ENCODE data around the gene MICAL1. TPM values are rescaled to one million over a fixed set of nuclear protein-coding genes. Genes with fewer than 3 reads are reported as not detected.
A peak's percentile ranks its signal among the peaks of the same experiment; 100 is the strongest.

Gene MICAL1
- total RNA-seq, 4 donors from 2014 or later, result 45.4 to 91.0 (median 70.3) TPM

DNA sequence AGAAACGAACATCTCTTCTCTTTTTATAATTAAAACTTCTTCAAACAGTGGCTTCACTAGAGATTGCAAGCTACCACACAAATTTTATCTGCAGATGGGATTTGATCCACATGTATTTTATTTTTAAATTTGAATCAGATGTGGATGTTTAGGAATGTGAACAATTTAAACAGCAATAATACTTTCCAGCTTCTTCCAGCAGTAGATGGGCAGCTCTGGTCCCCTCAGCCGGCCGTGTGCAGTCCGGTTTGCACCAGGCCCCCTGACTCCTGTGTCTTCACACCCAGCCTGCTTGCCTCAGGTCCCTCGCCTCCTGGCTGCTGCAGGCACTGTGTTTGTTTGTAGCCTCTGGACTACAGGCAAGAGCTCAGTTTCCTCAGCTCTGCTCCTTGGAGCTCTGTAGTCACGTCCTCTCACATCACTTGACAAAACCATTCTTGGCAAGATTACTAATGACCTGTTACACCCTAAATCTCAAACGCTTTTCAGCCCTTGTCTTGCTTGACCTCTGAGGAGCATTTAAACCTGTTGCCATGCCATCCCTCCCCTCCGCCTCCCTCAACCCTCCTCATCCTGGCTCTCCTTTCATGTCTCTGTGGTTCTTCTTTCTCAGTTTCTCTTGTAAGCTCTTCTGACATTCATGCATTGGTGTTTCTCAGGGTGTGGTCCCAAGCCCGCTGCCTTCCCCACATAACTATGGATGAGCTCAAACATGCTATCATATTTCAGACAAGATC is 40.6 kb upstream of the MICAL1 start:
- Histone ChIP-seq H3K4me3 (no peak overlapping the region), H3K27me3 (no peaks in the 10 kb centered on the region), H3K4me1 (peaks cover 0 to 10% (median 0%) of the 10 kb centered on the region in 4 donors), H3K27ac (peak overlapping the region in 2 of 4 donors; percentile 8 to 42), H3K9me3 (no peaks in the 10 kb centered on the region), H3K36me3 (no peaks in the 10 kb centered on the region)
- WGBS, 2 donors, result 64 to 65% methylated on average over 9 of the region's 9 CpGs
- TF ChIP-seq POLR2A (IDR thresholded peaks at IDR 0.05), result no peak
- TF ChIP-seq, protein P1, sequence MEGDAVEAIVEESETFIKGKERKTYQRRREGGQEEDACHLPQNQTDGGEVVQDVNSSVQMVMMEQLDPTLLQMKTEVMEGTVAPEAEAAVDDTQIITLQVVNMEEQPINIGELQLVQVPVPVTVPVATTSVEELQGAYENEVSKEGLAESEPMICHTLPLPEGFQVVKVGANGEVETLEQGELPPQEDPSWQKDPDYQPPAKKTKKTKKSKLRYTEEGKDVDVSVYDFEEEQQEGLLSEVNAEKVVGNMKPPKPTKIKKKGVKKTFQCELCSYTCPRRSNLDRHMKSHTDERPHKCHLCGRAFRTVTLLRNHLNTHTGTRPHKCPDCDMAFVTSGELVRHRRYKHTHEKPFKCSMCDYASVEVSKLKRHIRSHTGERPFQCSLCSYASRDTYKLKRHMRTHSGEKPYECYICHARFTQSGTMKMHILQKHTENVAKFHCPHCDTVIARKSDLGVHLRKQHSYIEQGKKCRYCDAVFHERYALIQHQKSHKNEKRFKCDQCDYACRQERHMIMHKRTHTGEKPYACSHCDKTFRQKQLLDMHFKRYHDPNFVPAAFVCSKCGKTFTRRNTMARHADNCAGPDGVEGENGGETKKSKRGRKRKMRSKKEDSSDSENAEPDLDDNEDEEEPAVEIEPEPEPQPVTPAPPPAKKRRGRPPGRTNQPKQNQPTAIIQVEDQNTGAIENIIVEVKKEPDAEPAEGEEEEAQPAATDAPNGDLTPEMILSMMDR (IDR thresholded peaks at IDR 0.05), result no peak
- no peak for TF ChIP-seq EP300 (IDR thresholded peaks at IDR 0.05)
- no peak for DNase-seq (ENCODE audit: low spot score in 2 of 2)

DNA sequence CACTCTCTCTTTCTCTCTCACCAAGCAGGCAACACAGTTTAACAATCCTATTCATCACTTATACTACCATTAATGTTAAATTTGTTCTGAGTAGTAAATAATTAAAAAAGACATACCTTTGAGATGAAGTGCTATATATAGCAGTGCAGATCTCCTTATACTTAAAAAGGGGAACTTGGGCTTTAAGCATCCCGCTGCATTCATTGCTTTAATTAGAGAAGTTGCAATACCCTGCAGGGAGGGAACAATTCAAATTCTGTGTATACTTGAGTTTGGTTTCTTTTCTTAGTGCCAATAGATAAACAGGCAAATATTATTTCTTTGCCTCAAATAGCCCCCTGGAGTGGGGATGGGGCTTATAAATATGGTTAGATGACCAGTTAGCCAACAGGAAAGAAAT is 38.3 kb upstream of the MICAL1 start:
- no peak overlapping the region for H3K4me3 ChIP-seq
- H3K27me3 ChIP-seq, result no peaks in the 10 kb centered on the region
- 84 to 86% methylated on average over 1 of the region's 1 CpG for WGBS, 2 donors
- DNase-seq (ENCODE audit: low spot score in 2 of 2), result no peak
- H3K9me3 ChIP-seq, result no peaks in the 10 kb centered on the region
- H3K4me1 ChIP-seq, result peaks cover 0 to 10% (median 0%) of the 10 kb centered on the region in 4 donors
- no peak overlapping the region for H3K27ac ChIP-seq
- TF ChIP-seq EP300 (IDR thresholded peaks at IDR 0.05) (no peak), POLR2A (IDR thresholded peaks at IDR 0.05) (no peak)
- TF ChIP-seq, protein P1 (IDR thresholded peaks at IDR 0.05), result no peak
- no peaks in the 10 kb centered on the region for H3K36me3 ChIP-seq

DNA sequence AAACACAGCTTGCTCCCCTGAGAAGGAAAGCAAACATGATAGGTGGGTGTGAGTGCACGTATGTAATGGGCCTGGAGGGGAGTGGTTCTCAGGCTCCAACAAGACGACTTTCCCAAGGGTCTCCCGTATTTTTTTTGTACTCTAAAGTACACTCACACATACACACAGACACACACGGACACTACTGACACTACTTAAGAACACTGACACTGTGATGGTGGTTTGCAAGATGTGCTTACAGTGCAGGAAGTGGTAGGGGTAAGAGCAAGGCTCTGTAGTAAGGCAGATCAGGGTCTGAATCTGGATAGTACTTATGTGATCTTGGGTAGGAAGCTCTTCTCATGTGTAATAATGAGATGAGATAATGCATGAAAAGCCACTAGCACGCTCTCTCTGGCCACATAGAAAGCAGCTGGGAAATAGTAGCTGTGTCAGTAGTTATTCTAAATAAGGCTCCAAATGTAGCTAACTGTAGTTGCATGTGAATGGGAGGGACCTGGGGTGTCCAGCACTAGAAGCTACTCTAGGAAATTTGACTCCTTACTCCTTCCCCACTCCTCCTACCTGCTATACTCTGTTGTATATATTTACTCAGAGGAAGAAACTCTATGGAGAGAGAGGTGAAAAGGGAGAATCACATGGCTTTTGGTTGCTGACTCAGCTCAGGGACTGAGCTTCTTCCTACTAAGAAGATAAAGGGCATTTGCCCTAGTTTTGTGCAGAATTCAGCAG is 35.8 kb upstream of the MICAL1 start:
- H3K9me3 ChIP-seq, result no peaks in the 10 kb centered on the region
- TF ChIP-seq, protein P1 (IDR thresholded peaks at IDR 0.05), result no peak
- TF ChIP-seq EP300 (IDR thresholded peaks at IDR 0.05) (no peak), POLR2A (IDR thresholded peaks at IDR 0.05) (no peak)
- peaks cover 0 to 9% (median 0%) of the 10 kb centered on the region in 4 donors for H3K4me1 ChIP-seq
- H3K27me3 ChIP-seq, result no peaks in the 10 kb centered on the region
- no peaks in the 10 kb centered on the region for H3K36me3 ChIP-seq
- H3K27ac ChIP-seq, result peak overlapping the region in 2 of 4 donors; percentile 14 to 16
- H3K4me3 ChIP-seq, result no peak overlapping the region
- 42 to 48% methylated on average over 5 of the region's 5 CpGs for WGBS, 2 donors
- no peak for DNase-seq (ENCODE audit: low spot score in 2 of 2)

DNA sequence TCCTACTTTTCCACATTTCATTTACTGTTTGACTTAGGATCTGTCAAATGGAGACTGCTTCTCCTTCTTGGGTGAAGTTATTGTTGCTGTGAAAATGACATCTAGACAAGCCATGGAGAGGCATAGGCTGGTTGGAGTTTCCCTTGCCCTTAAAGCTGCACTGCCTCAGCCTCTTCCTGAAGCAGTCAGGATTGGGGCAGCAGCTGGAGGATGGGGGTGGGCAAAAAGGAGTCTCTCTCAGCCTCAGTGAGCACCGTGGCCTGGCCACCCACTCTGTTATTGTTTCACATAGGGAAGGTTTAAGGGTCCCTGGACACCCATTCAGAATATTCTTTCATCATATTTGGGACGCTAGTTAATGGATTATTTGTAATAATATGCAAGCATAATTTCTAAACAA is 35.1 kb upstream of the MICAL1 start:
- WGBS, 2 donors, result 28 to 37% methylated on average over 2 of the region's 2 CpGs
- no peak for DNase-seq (ENCODE audit: low spot score in 2 of 2)
- Histone ChIP-seq H3K4me3 (no peak overlapping the region), H3K4me1 (peaks cover 0 to 3% (median 0%) of the 10 kb centered on the region in 4 donors), H3K9me3 (no peaks in the 10 kb centered on the region), H3K27me3 (no peaks in the 10 kb centered on the region), H3K27ac (peak overlapping the region in 1 of 4 donors; percentile 16), H3K36me3 (no peaks in the 10 kb centered on the region)
- TF ChIP-seq POLR2A (IDR thresholded peaks at IDR 0.05) (no peak), EP300 (IDR thresholded peaks at IDR 0.05) (no peak)
- TF ChIP-seq, protein P1 (IDR thresholded peaks at IDR 0.05), result no peak

DNA sequence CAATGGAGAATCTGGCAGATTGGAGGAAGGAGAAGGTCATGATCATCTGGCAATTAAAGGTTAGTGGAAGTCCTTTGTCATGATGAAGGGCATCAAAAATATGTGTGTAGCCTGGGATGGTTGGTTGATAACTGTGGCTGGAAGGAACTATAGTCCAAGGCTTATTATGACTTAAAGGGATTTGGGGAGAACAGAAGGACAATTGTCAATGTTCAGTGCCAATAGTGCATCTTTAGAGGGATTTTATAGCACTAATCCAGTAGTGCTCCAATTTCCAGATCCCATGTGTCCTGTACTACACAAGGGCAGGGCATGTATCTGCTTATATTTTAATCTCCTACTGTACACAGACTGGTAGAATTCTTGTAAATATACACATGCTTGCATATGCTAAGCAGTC is 32.4 kb upstream of the MICAL1 start:
- Histone ChIP-seq H3K27ac (no peak overlapping the region), H3K36me3 (no peaks in the 10 kb centered on the region), H3K9me3 (no peaks in the 10 kb centered on the region), H3K27me3 (no peaks in the 10 kb centered on the region), H3K4me3 (no peak overlapping the region), H3K4me1 (peaks cover 0 to 11% (median 4%) of the 10 kb centered on the region in 4 donors)
- TF ChIP-seq POLR2A (IDR thresholded peaks at IDR 0.05) (no peak), EP300 (IDR thresholded peaks at IDR 0.05) (no peak)
- TF ChIP-seq, protein P1 (IDR thresholded peaks at IDR 0.05), result no peak
- no peak for DNase-seq (ENCODE audit: low spot score in 2 of 2)

All from tibial nerve (tissue), 4 donors.